ENCODE results near the gene C19orf25. TPM values are rescaled to one million over a fixed set of nuclear protein-coding genes. Genes with fewer than 3 reads are reported as not detected.

The C19orf25 gene
- total RNA-seq, 1 donor from 2014 or later = 29.2 TPM

DNA sequence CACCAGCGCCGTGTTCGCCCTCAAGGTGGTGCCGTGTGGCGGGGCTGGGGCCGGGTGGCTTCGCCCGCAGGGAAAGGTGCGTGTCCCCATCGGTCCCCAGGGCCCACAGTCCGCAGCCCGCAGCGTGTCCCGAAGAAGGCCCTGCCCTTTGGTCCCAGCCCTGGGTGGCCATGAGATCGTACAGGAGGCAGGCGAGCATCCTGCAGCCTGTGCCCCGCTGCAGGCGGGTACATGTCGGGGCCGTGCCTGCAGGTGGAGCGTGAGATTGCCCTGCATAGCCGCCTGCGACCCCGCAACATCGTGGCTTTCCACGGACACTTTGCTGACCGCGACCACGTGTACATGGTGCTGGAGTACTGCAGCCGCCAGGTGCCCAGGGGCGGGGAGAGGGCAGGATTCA, 46.3 kb upstream of the C19orf25 start:
- Mint-ChIP-seq H3K36me3 (ENCODE audit: unreplicated experiment) (peaks cover 7% of the 10 kb centered on the region), H3K27me3 (ENCODE audit: unreplicated experiment) (peaks cover 22% of the 10 kb centered on the region), H3K27ac (ENCODE audit: unreplicated experiment) (no peak overlapping the region), H3K9me3 (ENCODE audit: unreplicated experiment) (peaks cover 15% of the 10 kb centered on the region), H3K4me3 (ENCODE audit: unreplicated experiment) (no peak overlapping the region), H3K4me1 (ENCODE audit: low read depth, unreplicated experiment) (peaks cover 3% of the 10 kb centered on the region)
- DNase-seq = no peak
- TF ChIP-seq, protein P1, sequence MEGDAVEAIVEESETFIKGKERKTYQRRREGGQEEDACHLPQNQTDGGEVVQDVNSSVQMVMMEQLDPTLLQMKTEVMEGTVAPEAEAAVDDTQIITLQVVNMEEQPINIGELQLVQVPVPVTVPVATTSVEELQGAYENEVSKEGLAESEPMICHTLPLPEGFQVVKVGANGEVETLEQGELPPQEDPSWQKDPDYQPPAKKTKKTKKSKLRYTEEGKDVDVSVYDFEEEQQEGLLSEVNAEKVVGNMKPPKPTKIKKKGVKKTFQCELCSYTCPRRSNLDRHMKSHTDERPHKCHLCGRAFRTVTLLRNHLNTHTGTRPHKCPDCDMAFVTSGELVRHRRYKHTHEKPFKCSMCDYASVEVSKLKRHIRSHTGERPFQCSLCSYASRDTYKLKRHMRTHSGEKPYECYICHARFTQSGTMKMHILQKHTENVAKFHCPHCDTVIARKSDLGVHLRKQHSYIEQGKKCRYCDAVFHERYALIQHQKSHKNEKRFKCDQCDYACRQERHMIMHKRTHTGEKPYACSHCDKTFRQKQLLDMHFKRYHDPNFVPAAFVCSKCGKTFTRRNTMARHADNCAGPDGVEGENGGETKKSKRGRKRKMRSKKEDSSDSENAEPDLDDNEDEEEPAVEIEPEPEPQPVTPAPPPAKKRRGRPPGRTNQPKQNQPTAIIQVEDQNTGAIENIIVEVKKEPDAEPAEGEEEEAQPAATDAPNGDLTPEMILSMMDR (IDR thresholded peaks at IDR 0.05; ENCODE audit: partially characterized antibody, unreplicated experiment) = no peak

- Mint-ChIP-seq H3K9me3 (ENCODE audit: unreplicated experiment) (peaks cover 12% of the 10 kb centered on the region), H3K27me3 (ENCODE audit: unreplicated experiment) (peaks cover 20% of the 10 kb centered on the region), H3K4me3 (ENCODE audit: unreplicated experiment) (peak overlapping the region; percentile 92), H3K27ac (ENCODE audit: unreplicated experiment) (no peak overlapping the region), H3K36me3 (ENCODE audit: unreplicated experiment) (peaks cover 7% of the 10 kb centered on the region), H3K4me1 (ENCODE audit: low read depth, unreplicated experiment) (peaks cover 3% of the 10 kb centered on the region)
- TF ChIP-seq, protein P1 (IDR thresholded peaks at IDR 0.05; ENCODE audit: partially characterized antibody, unreplicated experiment) = no peak
- DNase-seq = no peak
Observed at GRCh38 chr19:1524972-1525325, 45.9 kb upstream of the C19orf25 start.

DNA sequence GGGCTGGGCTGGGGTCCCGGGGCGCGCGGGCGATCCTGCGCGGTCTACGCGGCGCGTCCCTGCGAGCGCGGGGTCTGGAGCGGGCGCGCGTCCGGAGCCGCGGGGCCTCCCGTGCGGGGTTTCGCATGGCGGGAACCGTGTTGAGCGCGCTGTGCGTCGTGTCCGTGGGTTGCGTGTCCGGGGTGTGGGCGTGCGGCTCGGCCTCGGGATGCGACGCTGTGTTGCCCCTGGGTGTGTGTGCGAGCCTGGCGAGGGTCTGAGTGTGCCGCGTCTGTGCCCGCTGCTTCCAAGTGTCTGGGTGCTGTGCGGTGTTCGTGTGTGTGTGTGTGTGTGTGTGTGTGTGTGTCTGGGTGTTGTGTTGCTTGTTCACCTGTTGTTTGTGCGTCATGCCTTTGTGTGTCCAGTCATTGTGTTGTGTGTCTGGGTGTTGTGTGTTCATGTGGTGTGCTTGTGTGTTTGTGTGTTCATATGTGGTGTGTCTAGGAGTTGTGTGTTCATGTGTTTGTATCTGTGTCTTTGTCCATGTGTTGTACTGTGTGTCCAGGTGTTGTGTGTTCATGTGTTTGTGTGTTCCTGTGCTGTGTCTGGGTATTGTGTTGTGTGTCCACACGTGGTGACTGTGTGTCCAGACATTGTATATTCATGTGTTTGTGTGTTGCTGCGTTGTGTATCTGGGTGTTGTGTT, 45.4 kb upstream of the C19orf25 start:
- Mint-ChIP-seq H3K4me1 (ENCODE audit: low read depth, unreplicated experiment) (peaks cover 3% of the 10 kb centered on the region), H3K27ac (ENCODE audit: unreplicated experiment) (peak overlapping the region; percentile 41), H3K36me3 (ENCODE audit: unreplicated experiment) (peaks cover 7% of the 10 kb centered on the region), H3K4me3 (ENCODE audit: unreplicated experiment) (peak overlapping the region; percentile 92), H3K27me3 (ENCODE audit: unreplicated experiment) (peaks cover 21% of the 10 kb centered on the region), H3K9me3 (ENCODE audit: unreplicated experiment) (peaks cover 12% of the 10 kb centered on the region)
- no peak for DNase-seq
- TF ChIP-seq, protein P1 (IDR thresholded peaks at IDR 0.05; ENCODE audit: partially characterized antibody, unreplicated experiment) = no peak

DNA sequence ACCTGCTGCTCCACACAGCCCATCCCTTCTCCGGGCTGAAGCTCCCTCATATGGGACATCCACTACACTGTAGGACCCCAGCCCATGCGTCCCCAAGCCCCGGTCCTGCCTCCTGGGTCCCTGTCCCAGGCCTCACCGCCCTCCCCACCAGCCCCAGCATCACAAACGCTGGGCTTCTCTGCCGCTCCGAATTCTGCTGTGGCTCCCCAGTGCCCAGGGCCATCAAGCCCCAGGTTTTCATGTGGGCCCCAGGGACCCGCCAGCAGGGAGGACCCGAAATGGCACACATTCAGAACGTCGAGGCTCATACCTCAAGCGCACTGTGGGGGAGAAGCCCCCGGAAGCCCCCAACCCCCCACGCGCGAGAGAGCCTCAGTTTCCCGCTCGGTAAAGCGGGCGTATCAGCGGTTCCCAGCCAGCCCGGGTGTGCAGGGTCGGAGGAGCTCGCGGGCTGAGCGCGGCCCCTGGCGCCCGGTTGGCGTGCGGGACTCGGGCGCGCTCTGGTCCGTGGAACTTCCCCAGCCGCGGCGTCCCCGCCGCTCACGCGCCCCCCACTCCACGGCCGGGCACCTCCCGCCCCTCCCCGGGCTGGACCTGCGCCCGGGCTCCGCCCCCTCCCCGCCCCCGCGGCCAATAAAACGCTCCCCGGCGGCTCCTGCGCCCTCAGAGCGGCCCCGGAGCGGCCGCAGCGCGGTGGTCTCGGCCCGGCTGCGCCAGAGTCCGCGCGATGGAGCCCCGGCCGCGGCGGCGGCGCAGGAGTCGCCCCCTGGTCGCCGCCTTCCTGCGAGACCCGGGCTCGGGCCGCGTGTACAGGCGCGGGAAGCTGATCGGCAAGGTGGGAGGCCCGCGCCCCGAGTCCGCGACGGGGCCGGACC, 44.6 kb upstream of the C19orf25 start, which contains the start of gene PLK5:
Gene PLK5 (plus strand): TSS at position 666 of the 875 bp plus-strand sequence. CDS start 2,920 bp downstream, outside the sequence.
- peak; percentile 56 for DNase-seq
- Mint-ChIP-seq H3K4me1 (ENCODE audit: low read depth, unreplicated experiment) (peaks cover 3% of the 10 kb centered on the region), H3K36me3 (ENCODE audit: unreplicated experiment) (peaks cover 7% of the 10 kb centered on the region), H3K27me3 (ENCODE audit: unreplicated experiment) (peaks cover 21% of the 10 kb centered on the region), H3K4me3 (ENCODE audit: unreplicated experiment) (peak within 1 kb of the TSS; percentile 92), H3K9me3 (ENCODE audit: unreplicated experiment) (peaks cover 12% of the 10 kb centered on the region), H3K27ac (ENCODE audit: unreplicated experiment) (peak within 1 kb of the TSS; percentile 41)
- TF ChIP-seq, protein P1 (IDR thresholded peaks at IDR 0.05; ENCODE audit: partially characterized antibody, unreplicated experiment) = no peak

Measured in glutamatergic neuron (in vitro differentiated cells).